OCI-LY7 (cell line): ENCODE data around the gene POLR1E. TPM values are rescaled to one million over a fixed set of nuclear protein-coding genes. Genes with fewer than 3 reads are reported as not detected.
A peak's percentile ranks its signal among the peaks of the same experiment; 100 is the strongest.
"Not testable (repeated sequence)": the region's sequence is repeated elsewhere in the genome, so short reads cannot be mapped to it uniquely, and the experiment has no call there.

Source experiments
- BruUV-seq: library from RNA; stranded (reverse); fragments of 400-500 nt; replicated peaks from 2 replicates; lab custom pipeline; 2021; lab: Mats Ljungman, UMichigan
- CTCF ChIA-PET: fragments of 300-600 bp; sonication (Branson Sonifier 250); formaldehyde crosslinking; loops from one replicate; lab custom pipeline; 2022; ENCODE audit warnings: antibody characterized with exemption; ENCODE audit not compliant: unreplicated experiment; lab: Charles Lee
- POLR2A ChIA-PET: fragments of 300-600 bp; sonication (Branson Sonifier 250); formaldehyde crosslinking; loops from one replicate; lab custom pipeline; 2022; ENCODE audit warnings: antibody characterized with exemption; lab: Charles Lee
- DNase-seq: peaks from one replicate; pipeline ENCODE4 v3.0.0-alpha.2; 2015; ENCODE audit warnings: low spot score
- H2AFZ ChIP-seq: fragments of 200-600 bp; sonication (generic), shearing (Covaris generic); 2 replicates; pipeline ENCODE4 v1.6.1; 2014; ENCODE audit warnings: mild to moderate bottlenecking, antibody characterized with exemption, low read length, moderate library complexity
- H3K27ac ChIP-seq: fragments of 200-600 bp; sonication (generic); 2 replicates; pipeline ENCODE4 v1.5.1; 2014; ENCODE audit warnings: mixed run types, low read depth, mild to moderate bottlenecking, moderate library complexity, low read length, inconsistent platforms; ENCODE audit not compliant: poor library complexity, severe bottlenecking
- H3K36me3 ChIP-seq: fragments of 200-600 bp; sonication (generic); 2 replicates; pipeline ENCODE4 v1.6.1; 2014; ENCODE audit warnings: mild to moderate bottlenecking, antibody characterized with exemption, low read length, moderate library complexity, mixed read lengths; ENCODE audit not compliant: insufficient read depth
- H3K4me1 ChIP-seq: fragments of 200-600 bp; sonication (generic); 2 replicates; pipeline ENCODE4 v1.5.1; 2014; ENCODE audit warnings: mild to moderate bottlenecking, low read length; ENCODE audit not compliant: insufficient read depth, poor library complexity, severe bottlenecking
- H3K4me2 ChIP-seq: fragments of 200-600 bp; sonication (generic); 2 replicates; pipeline ENCODE4 v1.6.1; 2014; ENCODE audit warnings: mild to moderate bottlenecking, low read length
- H3K4me3 ChIP-seq: fragments of 200-600 bp; sonication (generic); 2 replicates; pipeline ENCODE4 v1.5.1; 2014; ENCODE audit warnings: mild to moderate bottlenecking, low read depth, low read length; ENCODE audit not compliant: poor library complexity, severe bottlenecking
- H3K79me2 ChIP-seq: fragments of 200-600 bp; sonication (generic); 2 replicates; pipeline ENCODE4 v1.6.1; 2016; ENCODE audit warnings: low read depth, mild to moderate bottlenecking, low read length, moderate library complexity, mixed read lengths; ENCODE audit not compliant: insufficient read depth
- H3K9me2 ChIP-seq: fragments of 200-600 bp; sonication (generic); 2 replicates; pipeline ENCODE4 v1.6.1; 2016; ENCODE audit warnings: mild to moderate bottlenecking, low read length, mixed read lengths; ENCODE audit not compliant: insufficient read depth
- H3K9me3 ChIP-seq: fragments of 200-600 bp; sonication (generic); 2 replicates; pipeline ENCODE4 v1.6.1; 2014; ENCODE audit warnings: mild to moderate bottlenecking, mixed run types, low read length, mixed read lengths
- H4K20me1 ChIP-seq: fragments of 200-600 bp; sonication (generic); 2 replicates; pipeline ENCODE4 v1.6.1; 2014; ENCODE audit warnings: mild to moderate bottlenecking, antibody characterized with exemption, low read length, moderate library complexity, mixed read lengths; ENCODE audit not compliant: insufficient read depth
- EZH2phosphoT487 ChIP-seq: fragments of 200-600 bp; sonication (generic); IDR thresholded peaks from 2 replicates; pipeline ENCODE4 v1.6.1; 2018; ENCODE audit warnings: low read depth, borderline replicate concordance, mild to moderate bottlenecking, mixed run types, antibody characterized with exemption, low read length, moderate library complexity, mixed read lengths
- intact Hi-C: fragments of 100-400 bp; cut with micrococcal nuclease; formaldehyde crosslinking; loops from one replicate; pipeline ENCODE4 v1.10.0; 2022; ENCODE audit not compliant: unreplicated experiment
- total RNA-seq, 2 experiments: library from RNA; depleted of rRNA in 1 of 2; stranded (reverse); fragments of >200 nt in 1 of 2; shearing (Covaris generic) in 1 of 2; gene quantifications; 2 replicates each; pipeline ENCODE4 v1.2.3, GENCODE V29; 2014 to 2022
- TF ChIP-seq, protein P1 (sequence below): fragments of 200-600 bp; sonication (generic); conservative IDR thresholded peaks from 2 replicates; pipeline ENCODE4 v1.5.1; 2014; ENCODE audit warnings: mild to moderate bottlenecking, antibody characterized with exemption, low read length, moderate library complexity, mixed read lengths

POLR1E gene
- total RNA-seq, 2 experiments from 2014 or later: 44.3 to 47.6 TPM

DNA sequence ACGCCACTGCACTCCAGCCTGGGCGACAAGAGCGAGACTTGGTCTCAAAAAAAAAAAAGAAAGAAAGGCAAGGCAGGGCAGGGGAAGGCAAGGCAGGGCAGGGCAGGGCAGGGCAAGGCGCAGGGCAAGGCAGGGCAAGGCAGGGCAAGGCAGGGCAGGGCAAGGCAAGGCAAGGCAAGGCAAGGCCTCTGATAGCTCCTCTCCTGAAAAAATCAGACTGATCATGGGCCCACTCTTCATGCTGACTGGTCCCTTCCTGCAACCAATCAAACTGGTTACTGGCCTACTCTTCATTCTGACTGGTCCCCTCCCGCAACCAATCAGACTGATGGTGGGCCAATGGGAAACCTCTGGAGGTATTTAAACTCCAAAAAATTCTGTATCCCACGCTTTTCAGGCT lies 17.1 kb upstream of the POLR1E start:
- POLR2A ChIA-PET: interaction anchor here (2.2 kb wide), 1 partner anchor 13 kb away, joined by 10 read pairs; no protein-coding TSS in a partner anchor

DNA sequence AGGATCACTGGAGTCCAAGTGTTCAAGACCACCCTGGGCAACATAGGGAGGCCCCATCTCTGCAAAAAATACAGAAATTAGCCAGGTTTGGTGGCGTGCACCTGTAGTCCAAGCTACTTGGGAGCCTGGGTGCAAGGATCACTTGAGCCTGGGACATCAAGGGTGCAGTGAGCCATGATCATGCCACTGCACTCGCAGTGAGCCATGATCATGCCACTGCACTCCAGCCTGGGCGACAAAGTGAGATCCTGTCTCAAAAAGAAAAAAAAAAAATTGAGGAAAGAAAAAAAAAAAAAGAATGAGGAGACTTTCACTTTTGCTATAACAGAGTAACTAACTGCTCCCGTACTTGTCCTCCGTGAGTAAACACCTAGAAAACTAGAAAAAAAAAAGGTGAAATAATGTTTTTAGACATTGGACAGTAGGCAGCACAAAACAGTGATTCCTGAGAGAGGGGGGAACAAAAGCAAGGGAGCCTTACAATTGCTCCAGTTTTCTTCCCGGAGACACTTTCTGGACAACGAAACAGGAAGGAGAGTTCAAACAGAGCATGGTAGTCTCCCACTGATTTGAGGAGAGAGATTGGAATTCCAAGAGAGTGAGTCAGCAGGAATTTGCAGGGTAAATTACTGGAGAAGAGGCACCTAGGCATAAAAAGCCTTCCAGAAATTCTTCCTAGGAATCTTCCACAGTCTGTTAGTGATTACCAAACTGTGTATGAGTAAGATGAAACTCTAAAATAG lies 13.6 kb upstream of the POLR1E start:
- Histone ChIP-seq H3K4me2 (peak overlapping the region; percentile 61), H3K9me2 (no peaks in the 10 kb centered on the region), H3K27ac (no peak overlapping the region), H3K4me1 (peaks cover 8% of the 10 kb centered on the region), H3K9me3 (peaks cover 8% of the 10 kb centered on the region; the same call in 1 of the 2 replicates), H3K36me3 (no peaks in the 10 kb centered on the region), H2AFZ (peak overlapping the region; percentile 96), H4K20me1 (no peaks in the 10 kb centered on the region), H3K79me2 (no peaks in the 10 kb centered on the region), H3K4me3 (peak overlapping the region; percentile 39)
- DNase-seq: no peak
- ChIA-PET POLR2A (interaction anchor here (0.6 to 0.7 kb wide), 2 partner anchors 74 to 118 kb away, joined by 3 read pairs; no protein-coding TSS in a partner anchor), CTCF (no interaction called here)
- no peak for TF ChIP-seq EZH2phosphoT487
- TF ChIP-seq, protein P1, sequence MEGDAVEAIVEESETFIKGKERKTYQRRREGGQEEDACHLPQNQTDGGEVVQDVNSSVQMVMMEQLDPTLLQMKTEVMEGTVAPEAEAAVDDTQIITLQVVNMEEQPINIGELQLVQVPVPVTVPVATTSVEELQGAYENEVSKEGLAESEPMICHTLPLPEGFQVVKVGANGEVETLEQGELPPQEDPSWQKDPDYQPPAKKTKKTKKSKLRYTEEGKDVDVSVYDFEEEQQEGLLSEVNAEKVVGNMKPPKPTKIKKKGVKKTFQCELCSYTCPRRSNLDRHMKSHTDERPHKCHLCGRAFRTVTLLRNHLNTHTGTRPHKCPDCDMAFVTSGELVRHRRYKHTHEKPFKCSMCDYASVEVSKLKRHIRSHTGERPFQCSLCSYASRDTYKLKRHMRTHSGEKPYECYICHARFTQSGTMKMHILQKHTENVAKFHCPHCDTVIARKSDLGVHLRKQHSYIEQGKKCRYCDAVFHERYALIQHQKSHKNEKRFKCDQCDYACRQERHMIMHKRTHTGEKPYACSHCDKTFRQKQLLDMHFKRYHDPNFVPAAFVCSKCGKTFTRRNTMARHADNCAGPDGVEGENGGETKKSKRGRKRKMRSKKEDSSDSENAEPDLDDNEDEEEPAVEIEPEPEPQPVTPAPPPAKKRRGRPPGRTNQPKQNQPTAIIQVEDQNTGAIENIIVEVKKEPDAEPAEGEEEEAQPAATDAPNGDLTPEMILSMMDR: no peak
- no TSS peak for BruUV-seq
- intact Hi-C loops: no loop called here

More for the DNA sequence above, 17.1 kb upstream of the POLR1E start:
- Histone ChIP-seq H3K9me3 (no peaks in the 10 kb centered on the region; the same call in 1 of the 2 replicates), H3K4me2 (no peak overlapping the region), H3K9me2 (no peaks in the 10 kb centered on the region), H3K27ac (no peak overlapping the region), H3K79me2 (peaks cover 12% of the 10 kb centered on the region), H2AFZ (no peak overlapping the region), H3K36me3 (no peaks in the 10 kb centered on the region), H3K4me1 (peaks cover 21% of the 10 kb centered on the region), H4K20me1 (peaks cover 9% of the 10 kb centered on the region; the same call in 1 of the 2 replicates), H3K4me3 (no peak overlapping the region)
- no peak for DNase-seq
- intact Hi-C loops: loop anchor here (10.0 kb wide), 1 partner anchor 894 kb away; the partner anchor contains the start of gene MELK
- CTCF ChIA-PET: no interaction called here
- TF ChIP-seq, protein P1: no peak
- TF ChIP-seq EZH2phosphoT487: no peak
- no TSS peak for BruUV-seq

DNA sequence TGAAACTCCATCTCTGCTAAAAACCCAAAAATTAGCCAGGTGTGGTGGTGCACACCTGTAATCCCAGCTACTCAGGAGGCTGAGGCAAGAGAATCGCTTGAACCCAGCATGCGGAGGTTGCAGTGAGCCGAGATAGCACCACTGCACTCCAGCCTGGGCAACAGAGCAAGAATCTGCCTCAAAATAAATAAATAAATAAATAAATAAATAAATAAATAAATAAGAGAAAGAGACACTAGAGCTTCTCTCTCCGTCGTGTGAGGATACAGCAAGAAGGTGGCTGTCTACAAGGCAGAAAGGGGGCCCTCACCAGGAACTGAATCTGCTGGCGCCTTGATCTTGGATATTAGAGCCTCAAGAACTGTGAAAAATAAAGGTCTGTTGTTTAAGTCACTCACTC lies 11.8 kb upstream of the POLR1E start:
- H3K27ac ChIP-seq, BruUV-seq, H3K4me3 ChIP-seq, H3K36me3 ChIP-seq, H3K9me3 ChIP-seq, H3K9me2 ChIP-seq, H3K4me2 ChIP-seq, H4K20me1 ChIP-seq, intact Hi-C loops, CTCF ChIA-PET, H3K79me2 ChIP-seq, DNase-seq, H2AFZ ChIP-seq: not testable (repeated sequence)
- POLR2A ChIA-PET: interaction anchor here (1.2 kb wide), 1 partner anchor 8 kb away, joined by 3 read pairs; no protein-coding TSS in a partner anchor
- peaks cover 21% of the 10 kb centered on the region for H3K4me1 ChIP-seq
